GM12872 (cell line): ENCODE data around the gene NIPBL.

Source experiments
- CTCF ChIP-seq: IDR thresholded peaks from 3 replicates; pipeline ENCODE4 v1.5.1; 2011; ENCODE audit warnings: low read depth, mild to moderate bottlenecking, low read length, moderate library complexity; ENCODE audit not compliant: insufficient read depth

NIPBL gene

DNA sequence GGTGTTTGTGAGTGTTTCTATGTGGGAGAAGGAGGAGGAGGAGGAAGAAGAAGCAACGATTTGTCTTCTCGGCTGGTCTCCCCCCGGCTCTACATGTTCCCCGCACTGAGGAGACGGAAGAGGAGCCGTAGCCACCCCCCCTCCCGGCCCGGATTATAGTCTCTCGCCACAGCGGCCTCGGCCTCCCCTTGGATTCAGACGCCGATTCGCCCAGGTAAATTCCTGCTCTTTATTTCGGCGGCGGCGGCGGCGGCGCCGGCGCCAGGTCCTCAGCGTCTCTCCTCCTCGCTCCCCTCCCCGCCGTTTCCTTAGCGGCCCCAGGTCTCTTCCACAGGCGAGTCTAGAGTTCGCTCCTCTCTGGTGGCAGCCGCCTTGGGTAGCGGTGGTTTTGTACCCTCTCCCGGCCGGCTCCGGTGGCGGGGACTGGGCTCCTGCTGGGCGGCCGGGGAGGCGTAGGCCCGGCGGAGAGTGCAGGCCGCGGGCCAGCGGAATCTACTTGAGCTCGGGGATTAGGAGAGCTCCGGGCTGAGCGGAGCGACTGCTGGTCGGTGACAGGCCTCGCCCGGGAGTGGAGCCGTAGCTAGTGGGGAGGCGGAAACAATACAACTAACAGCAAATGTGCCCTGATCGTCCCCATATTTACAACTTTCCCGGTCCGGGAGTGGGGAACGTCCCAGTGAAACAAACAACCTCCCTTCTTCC lies 547 bp downstream of the NIPBL start:
- TF ChIP-seq CTCF, result 0 out of 3 replicates have a peak, but pooled peaks have one; percentile 4

- TF ChIP-seq CTCF, result no peak
These were observed 1.3 kb downstream of the NIPBL start for GRCh38 chr5:36877667-36878391.

GRCh38 chr5:36878392-36879082 lies 2.0 kb downstream of the NIPBL start:
- TF ChIP-seq CTCF, result no peak

GRCh38 chr5:36879274-36880033 lies 2.9 kb downstream of the NIPBL start:
- no peak for TF ChIP-seq CTCF

DNA sequence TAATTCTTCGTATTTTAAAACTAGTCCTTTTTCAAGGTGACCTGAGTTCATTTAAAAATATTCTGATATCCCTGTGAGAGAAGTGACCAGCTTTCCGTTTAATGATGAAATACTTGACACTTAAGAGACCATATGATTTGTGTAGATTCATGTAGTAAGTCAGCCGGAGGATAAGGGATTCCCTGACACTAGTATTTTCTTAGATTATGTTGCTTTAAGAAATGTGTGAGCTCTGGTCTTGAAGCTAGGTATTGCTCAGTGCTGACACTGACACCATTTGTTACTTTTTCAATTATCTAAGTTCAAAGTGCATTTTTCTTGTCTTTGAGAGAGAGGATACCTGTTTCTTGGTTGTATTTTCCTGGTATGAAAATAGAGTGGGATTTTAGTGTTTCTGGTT lies 4.2 kb downstream of the NIPBL start:
- TF ChIP-seq CTCF, result no peak

GRCh38 chr5:36881304-36881703 lies 4.7 kb downstream of the NIPBL start:
- no peak for TF ChIP-seq CTCF

- no peak for TF ChIP-seq CTCF
These were observed 5.2 kb downstream of the NIPBL start for GRCh38 chr5:36881807-36882206.
